Cardiac fibroblast (primary cell): Measurements from ENCODE around the gene DIAPH2.
"Not testable (repeated sequence)": the region's sequence is repeated elsewhere in the genome, so short reads cannot be mapped to it uniquely, and the experiment has no call there.

ENCODE experiments used
- DNase-seq, 2 donors: peaks; one replicate each; pipeline versions ENCODE4 v3.0.0 to v3.0.0-alpha.2; 2010; ENCODE audit warnings: low read depth in 2 of 2
- H3K4me3 ChIP-seq, 2 donors: replicated peaks in 1 of 2; 1 replicate in 1 of 2; 2 replicates in 1 of 2; pipeline ENCODE4 v1.5.1; 2011; ENCODE audit warnings: low read depth in 2 of 2, low read length in 2 of 2, mild to moderate bottlenecking in 2 of 2, moderate library complexity in 1 of 2
- TF ChIP-seq, protein P1 (sequence below): IDR thresholded peaks from one replicate; pipeline ENCODE4 v1.5.1; 2011; ENCODE audit warnings: low read depth, mild to moderate bottlenecking, low read length, inconsistent platforms

Gene DIAPH2

DNA sequence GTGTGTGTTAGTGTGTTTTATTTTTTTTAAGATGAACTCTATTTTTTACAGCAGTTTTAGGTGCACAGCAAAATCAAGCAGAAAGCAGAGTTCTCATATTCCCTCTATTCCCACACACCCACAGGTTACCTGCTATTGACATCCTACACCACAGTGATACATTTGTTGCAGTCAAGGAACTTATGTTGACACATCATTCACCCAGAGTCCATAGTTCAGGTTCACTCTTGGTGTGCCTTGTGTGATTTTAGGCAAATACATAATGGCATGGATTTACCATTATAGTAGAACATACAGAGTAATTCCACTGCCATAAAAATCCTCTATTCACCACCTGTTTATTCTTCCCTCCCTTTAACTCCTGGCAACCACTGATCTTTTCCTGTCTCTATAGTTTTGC, 28.7 kb downstream of the DIAPH2 start:
- TF ChIP-seq, protein P1, sequence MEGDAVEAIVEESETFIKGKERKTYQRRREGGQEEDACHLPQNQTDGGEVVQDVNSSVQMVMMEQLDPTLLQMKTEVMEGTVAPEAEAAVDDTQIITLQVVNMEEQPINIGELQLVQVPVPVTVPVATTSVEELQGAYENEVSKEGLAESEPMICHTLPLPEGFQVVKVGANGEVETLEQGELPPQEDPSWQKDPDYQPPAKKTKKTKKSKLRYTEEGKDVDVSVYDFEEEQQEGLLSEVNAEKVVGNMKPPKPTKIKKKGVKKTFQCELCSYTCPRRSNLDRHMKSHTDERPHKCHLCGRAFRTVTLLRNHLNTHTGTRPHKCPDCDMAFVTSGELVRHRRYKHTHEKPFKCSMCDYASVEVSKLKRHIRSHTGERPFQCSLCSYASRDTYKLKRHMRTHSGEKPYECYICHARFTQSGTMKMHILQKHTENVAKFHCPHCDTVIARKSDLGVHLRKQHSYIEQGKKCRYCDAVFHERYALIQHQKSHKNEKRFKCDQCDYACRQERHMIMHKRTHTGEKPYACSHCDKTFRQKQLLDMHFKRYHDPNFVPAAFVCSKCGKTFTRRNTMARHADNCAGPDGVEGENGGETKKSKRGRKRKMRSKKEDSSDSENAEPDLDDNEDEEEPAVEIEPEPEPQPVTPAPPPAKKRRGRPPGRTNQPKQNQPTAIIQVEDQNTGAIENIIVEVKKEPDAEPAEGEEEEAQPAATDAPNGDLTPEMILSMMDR = no peak
- H3K4me3 ChIP-seq = no peak overlapping the region
- DNase-seq = no peak

DNA sequence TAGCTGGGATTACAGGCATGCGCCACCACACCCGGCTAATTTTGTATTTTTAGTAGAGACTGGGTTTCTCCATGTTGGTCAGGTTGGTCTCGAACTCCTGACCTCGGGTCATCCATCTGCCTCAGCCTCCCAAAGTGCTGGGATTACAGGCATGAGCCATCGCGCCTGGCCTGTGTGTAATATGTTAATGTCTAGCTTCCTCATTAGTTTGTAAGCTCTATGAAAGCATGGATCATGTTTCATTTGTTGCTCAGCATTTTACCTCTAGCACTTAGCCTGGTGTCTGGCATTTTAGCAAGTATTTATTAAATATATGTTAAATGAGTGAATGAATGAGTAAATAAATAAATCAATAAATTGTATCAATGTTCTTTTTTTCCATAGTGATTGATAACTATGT, 29.8 kb downstream of the DIAPH2 start:
- H3K4me3 ChIP-seq, DNase-seq: not testable (repeated sequence)

DNA sequence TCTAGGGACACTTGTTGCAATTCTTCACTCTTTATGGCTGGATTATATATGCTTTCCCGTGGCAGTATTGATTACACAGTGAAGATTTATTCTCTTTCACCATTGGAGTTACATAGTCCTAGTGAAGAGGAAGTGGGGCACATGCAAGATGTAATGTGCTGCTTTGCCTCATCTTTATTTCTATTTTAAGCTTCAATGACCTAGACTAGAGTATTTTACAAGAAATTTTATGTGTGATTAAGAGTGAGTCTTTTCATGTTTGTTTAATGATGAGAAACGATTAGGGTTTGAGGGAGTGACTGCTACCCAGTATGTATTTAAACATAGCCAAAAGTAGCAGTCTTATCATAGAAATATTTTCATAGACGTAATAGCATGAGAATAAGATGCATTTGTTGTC, 30.8 kb downstream of the DIAPH2 start:
- H3K4me3 ChIP-seq = no peak overlapping the region
- peak; percentile 10 to 51 for DNase-seq
- TF ChIP-seq, protein P1 = no peak

DNA sequence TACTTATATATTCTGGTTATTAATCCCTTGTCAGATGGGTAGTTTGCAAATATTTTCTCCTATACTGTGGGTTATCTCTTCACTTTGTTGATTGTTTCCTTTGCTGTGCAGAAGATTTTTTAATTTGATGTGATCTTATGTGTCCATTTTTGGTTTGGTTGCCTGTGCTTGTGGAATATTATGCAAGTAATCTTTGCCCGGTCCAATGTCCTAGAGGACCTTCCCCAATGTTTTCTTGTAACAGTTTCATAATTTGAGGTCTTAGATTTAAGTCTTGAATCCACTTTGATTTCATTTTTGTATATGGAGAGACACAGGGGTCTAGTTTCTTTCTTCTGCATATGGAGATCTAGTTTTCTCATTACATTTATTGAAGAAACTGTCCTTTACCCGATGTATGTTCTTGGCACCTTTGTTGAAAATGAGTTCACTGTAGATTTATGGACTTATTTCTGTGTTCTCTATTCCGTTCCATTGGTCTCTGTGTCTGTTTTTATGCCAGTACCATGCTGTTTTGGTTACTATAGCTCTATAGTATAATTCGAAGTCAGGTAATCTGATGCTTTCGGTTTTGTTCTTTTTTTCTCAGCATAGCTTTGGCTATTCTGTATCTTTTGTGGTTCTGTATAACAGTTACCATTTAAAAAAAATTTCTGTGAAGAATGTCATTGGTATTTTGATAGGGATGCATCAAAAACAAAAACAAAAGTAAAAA, 34.7 kb downstream of the DIAPH2 start:
- TF ChIP-seq, protein P1 = no peak
- DNase-seq = no peak
- H3K4me3 ChIP-seq = no peak overlapping the region

DNA sequence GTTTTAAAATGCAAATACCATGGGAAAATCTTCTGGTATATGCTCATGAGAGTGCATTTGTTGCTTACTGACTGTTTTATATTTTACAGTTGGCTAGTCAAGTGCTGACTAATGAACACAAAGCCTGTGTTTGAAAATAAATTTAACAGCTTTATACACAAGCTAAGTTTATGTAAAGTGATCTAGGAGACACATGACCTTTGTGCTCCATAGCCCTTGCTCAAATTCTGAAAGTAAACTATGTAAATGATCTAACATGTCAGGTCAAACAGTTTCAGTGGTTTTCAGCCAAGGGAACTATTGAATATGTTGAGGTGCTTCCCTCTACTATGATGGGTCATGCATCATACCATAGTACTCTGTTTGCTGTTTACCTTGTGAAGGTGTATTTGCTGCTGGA, 36.7 kb downstream of the DIAPH2 start:
- H3K4me3 ChIP-seq = no peak overlapping the region
- TF ChIP-seq, protein P1 = no peak
- DNase-seq = no peak

DNA sequence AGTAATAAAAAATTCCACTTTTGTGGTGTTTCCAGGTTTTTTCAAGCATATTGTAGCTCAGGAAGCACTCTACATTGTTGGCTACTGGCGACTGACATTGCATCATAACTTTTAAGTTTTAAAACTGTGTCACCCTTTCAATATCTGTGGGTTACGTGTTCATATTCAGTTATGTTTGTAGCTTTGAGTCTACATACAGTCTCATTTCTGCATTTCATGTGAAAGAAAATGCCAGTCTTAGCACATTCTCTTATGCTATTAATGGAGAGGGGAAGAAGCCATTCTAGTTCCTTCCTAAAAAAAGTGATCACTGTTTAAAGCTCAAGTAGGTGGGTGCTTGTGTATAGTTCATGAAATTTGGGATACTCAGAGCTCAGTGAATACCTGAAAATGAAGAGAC, 38.1 kb downstream of the DIAPH2 start:
- no peak for DNase-seq

DNA sequence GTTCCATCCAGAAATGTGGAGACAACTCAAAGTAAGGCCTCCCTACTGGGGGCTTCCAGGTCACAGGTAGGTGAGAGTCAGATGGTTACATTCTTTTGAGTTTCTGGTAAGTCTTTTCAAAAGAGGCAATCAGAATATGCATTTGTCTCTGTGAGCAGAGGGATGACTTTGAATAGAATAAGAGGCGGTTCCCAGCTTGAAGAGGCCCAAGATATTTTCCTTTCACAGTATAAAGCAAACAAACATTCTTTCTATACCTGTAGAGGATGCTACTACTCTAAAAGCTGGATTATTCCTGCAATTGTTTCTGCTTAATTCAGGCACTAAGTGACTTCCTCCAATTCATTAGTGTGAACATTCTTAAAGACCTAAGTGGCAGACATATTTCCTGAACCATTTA, 44.4 kb downstream of the DIAPH2 start:
- no peak overlapping the region for H3K4me3 ChIP-seq
- TF ChIP-seq, protein P1 = no peak
- DNase-seq = no peak

More for the DNA sequence above, 38.1 kb downstream of the DIAPH2 start:
- TF ChIP-seq, protein P1 = no peak
- no peak overlapping the region for H3K4me3 ChIP-seq
